Measurements from ENCODE around the gene TNFRSF18.

The TNFRSF18 gene

GRCh38 chr1:1239227-1239613 is 32.8 kb upstream of the TNFRSF18 start:
- DNase-seq (ENCODE audit: insufficient read length), result no peak
- FAIRE-seq, result no peak
- TF ChIP-seq TAF1 (IDR thresholded peaks at IDR 0.05; ENCODE audit: borderline replicate concordance, low read depth, low read length), result no peak
- TF ChIP-seq POLR2AphosphoS5 (IDR thresholded peaks at IDR 0.05; ENCODE audit: low read depth, low read length), result no peak
- no peak for TF ChIP-seq POLR2A (IDR thresholded peaks at IDR 0.05; ENCODE audit: low read depth, low read length)

- no peak for TF ChIP-seq TAF1 (IDR thresholded peaks at IDR 0.05; ENCODE audit: borderline replicate concordance, low read depth, low read length)
- TF ChIP-seq POLR2AphosphoS5 (IDR thresholded peaks at IDR 0.05; ENCODE audit: low read depth, low read length), result no peak
- FAIRE-seq (no peak), DNase-seq (ENCODE audit: insufficient read length) (no peak)
Measured at GRCh38 chr1:1238702-1239178, 32.3 kb upstream of the TNFRSF18 start.

DNA sequence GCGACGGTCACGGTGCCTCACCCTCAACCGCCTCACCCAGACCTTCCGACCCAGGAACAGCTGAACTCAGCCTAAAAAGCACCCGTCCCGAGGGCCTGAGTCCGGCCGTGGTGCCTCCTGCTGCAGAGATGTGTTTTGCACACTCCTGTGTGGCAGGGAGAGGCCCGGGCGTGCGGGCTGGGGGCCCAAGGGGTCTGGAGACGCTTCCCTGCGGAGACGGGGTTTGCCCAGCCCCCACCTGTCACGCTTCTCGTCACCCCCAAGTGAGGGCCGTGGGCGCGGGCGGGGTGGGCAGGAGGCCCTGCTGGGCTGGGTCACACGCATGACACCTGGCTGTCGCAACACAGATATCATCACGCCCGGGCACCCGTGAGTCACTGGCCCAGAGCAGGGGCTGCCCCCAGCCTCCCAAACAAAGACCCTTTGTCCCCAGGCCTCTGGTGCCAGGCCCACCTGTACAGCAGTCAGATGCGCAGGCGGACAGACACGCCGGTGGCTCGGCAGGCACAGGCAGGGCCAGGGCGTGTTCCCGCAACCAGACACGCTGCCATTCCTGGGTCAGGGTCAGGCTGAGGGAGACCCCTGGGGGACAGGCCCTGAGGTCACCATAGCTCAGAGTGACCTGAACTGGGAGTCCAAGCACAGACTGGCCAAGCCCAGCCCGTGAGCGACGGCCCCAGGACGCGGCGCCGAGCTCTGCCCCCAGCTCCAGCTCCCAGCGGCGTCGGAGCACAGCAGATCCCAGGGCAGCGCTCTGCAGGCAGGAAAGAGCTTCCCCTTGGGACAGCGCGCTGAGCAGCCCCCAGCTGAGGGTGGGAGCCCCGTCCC is 31.7 kb upstream of the TNFRSF18 start:
- FAIRE-seq (no peak), DNase-seq (ENCODE audit: insufficient read length) (no peak)
- TF ChIP-seq POLR2A (IDR thresholded peaks at IDR 0.05; ENCODE audit: low read depth, low read length) (no peak), POLR2AphosphoS5 (IDR thresholded peaks at IDR 0.05; ENCODE audit: low read depth, low read length) (no peak), TAF1 (IDR thresholded peaks at IDR 0.05; ENCODE audit: borderline replicate concordance, low read depth, low read length) (no peak)

DNA sequence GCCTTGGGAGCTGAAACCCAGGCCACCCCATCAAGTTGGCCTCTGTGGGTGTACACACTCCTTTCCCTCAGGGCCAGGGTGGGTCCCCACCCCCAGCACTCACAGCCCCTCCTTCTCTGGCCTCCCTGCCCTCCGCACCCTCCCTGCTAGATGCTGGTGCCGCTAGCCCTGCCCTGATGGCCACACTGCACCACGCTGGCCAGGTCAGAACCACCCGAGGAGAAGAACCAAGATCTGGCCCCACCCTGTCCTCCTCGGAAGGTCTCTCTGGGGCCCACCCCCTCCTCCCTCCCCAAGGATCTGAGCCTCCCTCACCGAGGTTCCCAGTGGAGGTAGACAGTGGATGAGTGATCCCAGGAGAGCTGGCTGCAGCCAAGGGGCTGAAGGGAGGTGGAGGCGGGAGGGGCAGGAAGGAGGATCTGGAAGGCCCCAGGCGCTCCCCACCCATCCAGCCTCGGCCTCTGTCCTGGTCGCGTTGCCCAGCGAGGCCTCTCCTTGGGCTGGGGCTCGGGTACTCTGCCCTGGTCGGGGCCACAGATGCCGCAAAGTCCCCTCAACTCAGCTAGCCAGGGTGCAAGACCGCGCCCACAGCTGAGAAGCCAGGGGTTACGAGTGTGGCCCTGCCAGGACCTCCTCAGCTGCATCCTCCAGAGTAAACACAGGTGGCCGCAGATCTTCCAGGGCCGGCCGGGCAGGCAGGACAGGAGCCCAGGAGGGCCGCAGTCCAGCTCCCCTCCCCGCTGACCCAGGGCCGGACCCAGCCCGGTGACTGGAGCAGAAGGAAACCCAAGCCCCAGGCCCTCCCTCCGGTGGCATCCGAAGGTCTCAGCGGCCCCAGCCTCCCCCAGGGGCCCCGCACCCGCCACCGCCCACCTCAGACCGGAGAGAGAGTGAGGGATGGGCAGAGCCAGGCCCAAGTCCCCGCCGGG is 30.8 kb upstream of the TNFRSF18 start:
- no peak for TF ChIP-seq TAF1 (IDR thresholded peaks at IDR 0.05; ENCODE audit: borderline replicate concordance, low read depth, low read length)
- TF ChIP-seq POLR2A (IDR thresholded peaks at IDR 0.05; ENCODE audit: low read depth, low read length), result no peak
- no peak for TF ChIP-seq POLR2AphosphoS5 (IDR thresholded peaks at IDR 0.05; ENCODE audit: low read depth, low read length)
- FAIRE-seq (no peak), DNase-seq (ENCODE audit: insufficient read length) (no peak)

- FAIRE-seq (no peak), DNase-seq (ENCODE audit: insufficient read length) (no peak)
- TF ChIP-seq POLR2AphosphoS5 (IDR thresholded peaks at IDR 0.05; ENCODE audit: low read depth, low read length), result no peak
- no peak for TF ChIP-seq POLR2A (IDR thresholded peaks at IDR 0.05; ENCODE audit: low read depth, low read length)
- no peak for TF ChIP-seq TAF1 (IDR thresholded peaks at IDR 0.05; ENCODE audit: borderline replicate concordance, low read depth, low read length)
Measured at GRCh38 chr1:1236176-1236763, 29.9 kb upstream of the TNFRSF18 start.

GRCh38 chr1:1235016-1235744 is 28.8 kb upstream of the TNFRSF18 start:
- TF ChIP-seq POLR2A (IDR thresholded peaks at IDR 0.05; ENCODE audit: low read depth, low read length) (no peak), POLR2AphosphoS5 (IDR thresholded peaks at IDR 0.05; ENCODE audit: low read depth, low read length) (no peak), TAF1 (IDR thresholded peaks at IDR 0.05; ENCODE audit: borderline replicate concordance, low read depth, low read length) (no peak)
- no peak for FAIRE-seq
- DNase-seq (ENCODE audit: insufficient read length), result no peak

GRCh38 chr1:1234180-1234808 is 27.9 kb upstream of the TNFRSF18 start:
- FAIRE-seq, result no peak
- TF ChIP-seq POLR2AphosphoS5 (IDR thresholded peaks at IDR 0.05; ENCODE audit: low read depth, low read length), result no peak
- TF ChIP-seq POLR2A (IDR thresholded peaks at IDR 0.05; ENCODE audit: low read depth, low read length), result no peak
- no peak for TF ChIP-seq TAF1 (IDR thresholded peaks at IDR 0.05; ENCODE audit: borderline replicate concordance, low read depth, low read length)
- DNase-seq (ENCODE audit: insufficient read length), result no peak

GRCh38 chr1:1233567-1233892 is 27.1 kb upstream of the TNFRSF18 start:
- no peak for DNase-seq (ENCODE audit: insufficient read length)
- TF ChIP-seq POLR2AphosphoS5 (IDR thresholded peaks at IDR 0.05; ENCODE audit: low read depth, low read length), result no peak
- TF ChIP-seq TAF1 (IDR thresholded peaks at IDR 0.05; ENCODE audit: borderline replicate concordance, low read depth, low read length), result no peak
- no peak for TF ChIP-seq POLR2A (IDR thresholded peaks at IDR 0.05; ENCODE audit: low read depth, low read length)
- FAIRE-seq, result no peak

DNA sequence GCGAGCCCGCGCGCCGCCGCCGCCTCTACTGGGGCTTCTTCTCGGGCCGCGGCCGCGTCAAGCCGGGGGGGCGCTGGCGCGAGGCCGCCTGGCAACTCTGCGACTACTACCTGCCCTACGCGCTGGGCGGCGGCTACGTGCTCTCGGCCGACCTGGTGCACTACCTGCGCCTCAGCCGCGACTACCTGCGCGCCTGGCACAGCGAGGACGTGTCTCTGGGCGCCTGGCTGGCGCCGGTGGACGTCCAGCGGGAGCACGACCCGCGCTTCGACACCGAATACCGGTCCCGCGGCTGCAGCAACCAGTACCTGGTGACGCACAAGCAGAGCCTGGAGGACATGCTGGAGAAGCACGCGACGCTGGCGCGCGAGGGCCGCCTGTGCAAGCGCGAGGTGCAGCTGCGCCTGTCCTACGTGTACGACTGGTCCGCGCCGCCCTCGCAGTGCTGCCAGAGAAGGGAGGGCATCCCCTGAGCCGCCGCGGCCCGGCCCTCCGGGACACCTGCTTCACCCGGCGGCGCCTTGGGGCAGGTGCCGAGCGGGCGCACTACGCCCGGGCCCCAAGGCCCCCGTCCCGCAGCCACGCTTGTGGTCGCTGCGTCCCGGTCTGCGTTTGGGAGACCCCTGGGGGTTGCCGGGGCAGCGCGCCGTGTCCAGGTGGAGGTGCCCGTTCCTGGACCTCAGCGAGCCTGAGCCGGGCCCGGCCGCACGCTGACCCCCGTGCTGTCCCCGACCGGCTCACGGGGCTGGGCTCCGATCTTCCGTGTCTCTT is 26.6 kb upstream of the TNFRSF18 start:
- TF ChIP-seq POLR2AphosphoS5 (IDR thresholded peaks at IDR 0.05; ENCODE audit: low read depth, low read length), result no peak
- no peak for TF ChIP-seq TAF1 (IDR thresholded peaks at IDR 0.05; ENCODE audit: borderline replicate concordance, low read depth, low read length)
- no peak for TF ChIP-seq POLR2A (IDR thresholded peaks at IDR 0.05; ENCODE audit: low read depth, low read length)
- FAIRE-seq, result no peak
- no peak for DNase-seq (ENCODE audit: insufficient read length)

All from GM12892 (cell line).